Stimulated activated naive CD4-positive, alpha-beta T cell (primary cell): ENCODE measurements around the gene SORCS2.

Source experiments
- DNase-seq, 6 experiments: peaks; one replicate each; lab custom pipeline; 2025; lab: John Stamatoyannopoulos, UW

Gene SORCS2

DNA sequence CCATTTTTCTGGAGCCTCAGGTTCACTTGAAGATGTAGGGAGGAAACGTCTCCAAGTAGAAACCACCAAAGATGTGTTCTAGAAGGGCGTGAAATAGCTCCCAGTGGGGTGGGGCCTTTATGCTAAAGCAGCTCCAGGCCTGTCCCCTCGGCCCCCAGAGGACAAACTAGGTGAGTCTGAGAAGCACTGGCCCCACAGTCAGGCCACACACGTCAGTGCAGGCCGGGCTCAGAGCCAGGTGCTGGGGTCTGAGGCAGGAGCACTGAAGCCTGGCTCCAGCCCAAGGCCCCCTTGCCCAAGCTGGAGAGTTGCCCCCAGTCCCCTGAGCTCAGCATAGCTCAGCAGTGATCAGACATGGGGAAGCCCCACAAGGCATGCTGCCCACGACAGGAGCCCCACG lies 337.7 kb downstream of the SORCS2 start:
- no peak for DNase-seq

- DNase-seq, result no peak
These were observed 338.7 kb downstream of the SORCS2 start for GRCh38 chr4:7530932-7531639.

DNA sequence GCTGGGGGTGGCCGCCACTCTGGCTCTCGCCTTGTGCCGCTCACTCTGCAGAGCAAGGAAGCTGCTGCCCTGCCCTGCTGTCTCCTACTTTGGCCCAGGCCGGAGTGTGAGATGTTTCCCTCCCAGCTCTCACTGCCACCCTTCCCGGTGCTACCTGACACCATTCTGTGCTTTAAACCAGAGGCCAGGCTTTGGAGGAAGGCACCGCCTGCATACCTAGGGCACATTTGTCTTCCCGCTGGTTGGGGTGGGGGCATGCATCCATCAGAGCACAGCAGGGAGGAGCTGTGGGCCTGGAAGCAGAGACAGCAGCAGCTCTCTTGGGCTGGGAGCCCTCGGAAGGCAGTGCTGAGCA lies 339.3 kb downstream of the SORCS2 start:
- no peak for DNase-seq

- no peak for DNase-seq
These were observed 339.7 kb downstream of the SORCS2 start for GRCh38 chr4:7532043-7532442.

DNA sequence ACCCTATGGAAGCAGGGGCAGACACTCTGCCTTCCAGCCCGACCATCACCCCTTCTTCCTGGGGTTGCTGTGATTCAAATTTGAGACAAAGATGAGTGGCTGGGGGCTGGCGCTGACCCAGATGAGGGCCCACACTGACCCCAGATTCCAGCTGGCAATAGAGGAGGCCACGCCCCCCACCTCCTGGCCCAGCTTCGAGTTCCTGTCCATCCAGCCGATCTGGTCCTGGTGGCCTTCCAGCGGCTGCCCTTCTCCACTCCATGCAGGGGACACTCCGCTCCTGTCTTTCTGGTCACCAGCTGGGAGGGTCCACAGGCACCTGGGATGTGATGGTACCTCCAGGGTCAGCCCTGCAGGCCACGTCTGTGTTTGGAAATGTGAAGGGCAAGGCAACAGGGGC lies 340.9 kb downstream of the SORCS2 start:
- DNase-seq, result no peak

DNA sequence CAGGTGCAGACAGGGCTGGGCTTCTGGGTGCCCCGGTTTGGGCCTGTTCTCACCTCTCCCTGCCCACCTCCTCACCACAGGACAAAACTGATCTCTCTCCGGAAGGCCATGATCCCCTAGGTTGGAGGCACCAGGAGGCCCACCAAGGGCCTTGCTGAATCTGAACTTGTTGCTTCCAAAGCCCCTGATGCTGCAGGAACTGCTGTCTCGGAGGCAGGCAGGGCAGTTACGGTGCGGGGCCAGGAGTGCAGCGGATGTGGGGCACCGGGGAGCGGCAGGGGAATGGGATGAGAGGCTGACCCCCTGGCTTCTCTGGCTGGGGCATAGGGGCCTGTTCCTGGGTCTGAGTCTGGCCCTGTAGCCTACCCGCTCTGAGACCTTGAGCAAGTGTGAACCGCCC lies 342.8 kb downstream of the SORCS2 start:
- no peak for DNase-seq

- DNase-seq, result no peak
These were observed 343.3 kb downstream of the SORCS2 start for GRCh38 chr4:7535619-7536018.

GRCh38 chr4:7536876-7537275 lies 344.5 kb downstream of the SORCS2 start:
- no peak for DNase-seq

DNA sequence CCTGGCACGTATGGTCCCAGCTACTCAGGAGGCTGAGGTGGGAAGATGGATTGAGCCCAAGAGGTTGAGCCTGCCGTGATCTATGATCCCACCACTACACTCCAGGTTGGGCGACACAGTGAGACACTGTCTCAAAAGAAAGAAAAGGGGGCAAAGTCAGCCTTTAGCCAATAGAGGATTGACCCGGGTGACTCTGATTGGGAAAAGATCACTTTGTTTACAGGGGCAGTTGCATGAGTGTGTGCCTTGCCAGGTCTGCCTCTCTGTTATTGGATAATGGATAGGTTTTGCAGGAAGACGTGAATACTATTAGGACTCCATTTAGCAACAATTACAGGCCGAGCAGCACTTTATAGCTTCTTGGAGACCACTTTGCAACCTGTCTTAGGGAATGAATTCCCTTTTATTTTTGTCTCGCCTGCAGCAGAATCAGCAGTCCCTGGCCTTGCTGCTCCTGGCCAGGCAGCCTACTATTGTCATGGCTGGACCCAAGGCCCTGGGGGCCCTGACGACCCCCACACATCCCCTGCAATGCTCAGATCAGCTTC lies 345.6 kb downstream of the SORCS2 start:
- DNase-seq, result no peak

DNA sequence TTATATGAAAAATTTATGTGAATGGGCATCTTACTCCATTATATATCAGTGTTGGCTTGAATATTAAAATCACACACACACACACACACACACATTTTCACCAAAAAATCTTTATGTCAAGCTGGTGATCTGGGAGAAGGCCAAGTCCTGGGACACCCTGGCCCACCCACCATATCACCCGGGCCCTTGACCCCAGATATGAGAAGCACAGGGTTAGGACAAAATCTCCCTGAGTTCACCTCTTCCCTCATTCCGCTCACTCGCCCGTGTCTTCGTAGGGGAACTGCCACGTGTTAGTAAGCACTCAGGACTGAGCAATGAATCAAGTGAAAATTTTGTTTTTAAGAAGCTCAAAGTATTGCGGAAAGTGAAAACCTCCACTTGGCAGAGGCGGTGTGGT lies 346.2 kb downstream of the SORCS2 start:
- no peak for DNase-seq

- no peak for DNase-seq
These were observed 346.8 kb downstream of the SORCS2 start for GRCh38 chr4:7539186-7539585.

- peak; percentile 15 to 75 (median 44) for DNase-seq
These were observed 347.3 kb downstream of the SORCS2 start for GRCh38 chr4:7539659-7540058.

GRCh38 chr4:7540206-7540605 lies 347.9 kb downstream of the SORCS2 start:
- DNase-seq, result no peak

DNA sequence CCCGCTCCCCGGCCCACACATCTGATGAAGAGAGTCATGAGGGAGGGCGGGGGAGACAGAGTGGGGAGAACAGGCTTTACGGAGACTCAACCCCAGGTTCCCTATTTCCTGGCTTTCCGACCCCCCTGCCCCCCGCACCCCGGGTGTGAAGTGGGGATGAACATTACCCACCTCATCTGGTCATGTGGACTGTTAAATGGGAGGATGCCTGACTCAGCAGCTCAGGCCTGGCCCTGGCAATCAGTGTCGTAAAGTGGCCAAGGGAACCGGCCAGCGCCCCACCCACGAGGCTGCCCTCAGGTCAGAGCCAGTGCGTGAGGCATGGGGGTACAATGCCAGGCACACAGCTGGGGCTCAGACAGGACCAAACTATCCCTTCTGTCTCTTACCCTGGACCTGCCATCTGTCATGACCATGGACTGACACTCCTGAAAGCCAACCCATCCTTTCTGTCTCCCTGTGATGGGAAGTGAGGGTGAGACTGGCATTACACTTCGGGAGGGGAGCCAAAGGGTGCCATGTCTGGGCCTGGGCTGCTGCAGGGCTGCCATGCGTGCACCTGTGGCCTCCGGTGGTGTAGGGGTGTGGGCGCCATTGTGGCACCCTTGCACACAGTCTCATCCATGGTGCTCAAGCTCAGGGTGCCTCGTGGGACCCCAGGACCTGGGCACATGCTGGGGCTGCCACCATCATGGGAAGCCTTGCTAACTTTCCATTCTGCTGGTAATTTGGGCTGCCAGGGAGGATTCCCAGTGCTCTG lies 348.5 kb downstream of the SORCS2 start:
- no peak for DNase-seq

DNA sequence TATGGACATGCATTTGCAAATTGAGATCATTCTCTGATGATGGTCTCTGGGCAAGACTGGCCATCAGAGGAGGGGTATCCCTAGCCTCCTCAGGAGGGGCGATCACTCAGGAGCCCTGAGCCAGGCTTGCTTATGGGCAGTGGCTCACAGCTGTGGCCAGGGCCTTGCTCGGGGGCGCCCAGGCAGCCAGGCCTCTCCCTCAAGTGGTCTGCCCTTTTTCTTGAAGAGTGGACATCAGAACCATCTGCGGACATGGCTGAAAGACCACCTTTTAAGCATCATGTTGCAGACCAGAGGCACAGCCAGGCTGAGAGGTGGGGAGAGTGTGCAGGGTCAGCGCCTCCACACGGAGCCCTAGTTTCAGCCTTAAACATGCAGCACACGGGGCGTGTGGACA lies 349.1 kb downstream of the SORCS2 start:
- DNase-seq, result no peak

GRCh38 chr4:7542781-7543180 lies 350.4 kb downstream of the SORCS2 start:
- DNase-seq, result no peak

DNA sequence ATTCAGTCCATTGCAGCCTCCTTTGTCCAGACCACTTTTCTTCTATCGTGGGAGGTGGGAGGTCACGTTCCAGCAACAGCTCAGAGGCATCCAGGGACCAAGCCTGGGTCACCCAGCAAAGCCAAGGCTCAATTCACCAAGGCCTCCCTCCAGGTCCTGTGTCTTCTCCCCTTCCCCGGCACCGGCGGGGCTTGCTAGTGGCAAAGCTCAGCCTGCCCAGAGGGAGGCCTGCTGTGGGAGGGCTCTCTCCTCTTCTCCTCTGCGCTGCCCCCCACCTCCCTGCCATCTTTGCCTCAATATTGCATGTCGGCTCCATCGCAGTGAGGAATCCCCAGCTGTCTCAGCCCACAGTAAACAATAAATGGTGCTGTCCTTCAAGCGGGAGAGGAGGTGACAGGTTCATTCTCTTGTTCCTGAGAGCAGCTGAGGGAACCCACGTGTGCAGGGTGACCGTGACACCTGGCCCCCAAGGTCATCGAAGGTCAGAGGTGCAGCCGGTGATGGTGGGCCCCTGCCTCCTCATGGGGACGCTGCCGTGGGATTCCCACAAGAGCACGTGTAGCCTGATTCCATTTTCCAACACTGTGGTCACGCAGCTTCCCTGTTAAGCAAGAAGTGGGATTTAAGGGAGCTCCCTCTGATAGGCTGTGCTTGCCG lies 353.9 kb downstream of the SORCS2 start:
- DNase-seq, result no peak

DNA sequence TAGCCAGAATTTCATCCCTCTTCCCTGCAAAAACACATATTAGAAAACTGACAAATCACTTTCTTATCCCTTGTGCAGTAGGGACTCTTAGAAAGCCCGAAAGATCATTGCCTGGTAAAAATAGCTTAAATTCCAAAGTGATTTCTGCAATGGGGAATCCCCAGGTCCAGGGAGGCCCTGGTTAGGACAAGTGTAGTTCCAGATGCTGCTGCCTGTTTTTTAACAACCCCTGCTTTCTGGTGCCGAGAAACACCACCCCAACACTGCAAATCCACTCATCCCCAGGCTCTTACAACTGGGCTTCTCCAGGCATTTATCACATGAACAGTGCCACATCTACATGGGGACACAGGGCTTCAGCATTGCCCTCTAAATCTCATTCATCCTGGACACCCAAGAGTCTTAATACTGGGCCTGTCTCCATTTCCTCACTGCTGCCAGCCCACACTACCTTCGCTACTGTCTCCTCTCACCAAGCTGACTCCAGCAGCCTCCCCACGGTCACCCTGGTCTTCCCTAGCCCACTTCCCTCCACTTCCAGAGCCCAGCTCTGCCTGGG lies 354.6 kb downstream of the SORCS2 start:
- DNase-seq, result no peak

DNA sequence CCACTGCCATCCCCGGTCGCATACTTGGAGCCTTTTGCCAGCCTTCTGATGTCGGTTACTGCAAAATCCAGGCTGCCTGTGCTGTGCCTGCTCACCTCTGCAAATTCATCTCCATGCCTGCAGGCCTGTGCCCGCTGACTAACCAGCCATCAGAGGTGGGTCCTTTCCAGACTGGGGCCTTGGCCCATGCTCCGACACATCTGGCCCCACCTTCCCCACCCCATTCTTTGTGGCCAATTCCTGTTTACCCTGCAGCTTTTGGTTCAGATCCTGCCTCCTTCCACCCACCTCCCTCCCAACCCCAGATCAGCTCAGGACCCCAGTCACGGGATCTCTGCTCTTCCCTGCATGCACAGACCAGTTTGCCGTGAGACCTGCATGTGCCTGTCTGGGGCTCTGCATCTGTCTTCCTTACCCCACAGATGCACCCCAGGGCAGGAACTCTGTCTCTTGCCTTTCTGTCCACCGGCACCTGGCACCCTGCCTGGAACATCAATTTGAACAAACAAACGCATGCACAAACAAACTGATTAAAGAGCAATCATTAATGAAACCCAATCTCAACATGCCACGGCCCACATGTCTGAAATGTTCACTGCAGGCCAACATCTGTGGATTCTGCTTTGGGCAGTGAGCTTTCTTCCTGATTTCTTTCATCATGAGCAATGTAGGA lies 355.2 kb downstream of the SORCS2 start:
- no peak for DNase-seq

DNA sequence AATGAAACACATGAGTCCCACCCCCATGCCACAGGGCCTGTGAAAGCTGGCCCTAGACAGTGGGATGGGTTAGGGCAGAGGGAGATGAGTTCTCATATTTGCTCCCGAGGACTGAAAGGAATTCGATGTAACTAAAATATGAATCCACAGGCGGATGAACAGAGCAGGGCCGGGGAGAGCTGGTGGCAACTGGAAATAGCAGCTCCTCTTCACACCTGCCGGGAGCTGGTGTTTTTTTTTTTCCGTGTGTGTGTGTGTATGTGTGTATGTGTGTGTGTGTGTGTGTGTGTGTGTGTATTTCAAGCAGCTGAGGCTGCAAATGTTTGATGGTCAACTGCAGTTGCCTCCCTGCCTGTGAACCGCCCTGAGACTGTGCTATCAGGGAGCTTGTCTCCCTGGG lies 357.5 kb downstream of the SORCS2 start:
- no peak for DNase-seq

- no peak for DNase-seq
These were observed 360.1 kb downstream of the SORCS2 start for GRCh38 chr4:7552466-7552865.

DNA sequence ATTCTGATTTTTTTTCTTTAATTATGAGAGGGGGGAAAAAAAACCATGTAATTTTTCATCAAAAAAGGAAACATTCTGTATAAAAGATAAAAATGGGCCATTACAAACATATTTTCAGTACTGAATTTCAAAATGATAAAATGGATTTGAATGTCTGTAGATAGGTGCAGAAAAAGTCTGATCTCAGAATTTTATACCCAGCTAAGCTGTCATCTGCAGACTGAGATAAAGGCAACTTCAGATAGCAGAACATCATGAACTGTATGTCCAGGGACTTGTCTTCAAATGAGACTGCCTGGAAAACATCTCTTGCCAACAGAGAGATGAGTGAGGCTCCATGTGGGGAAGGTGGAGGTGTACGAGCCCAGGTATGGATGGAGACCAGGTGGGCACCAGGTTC lies 360.9 kb downstream of the SORCS2 start:
- no peak for DNase-seq
